IMR-90 (cell line): ENCODE measurements around the gene TP53TG5. TPM values are rescaled to one million over a fixed set of nuclear protein-coding genes. Genes with fewer than 3 reads are reported as not detected.

Source experiments
- ATAC-seq: fragments of 200-7000 bp; cut with Tn5 transposase; 2 replicates; pipeline ENCODE4 v1.9.1; 2020; ENCODE audit warnings: low read depth, mild to moderate bottlenecking, moderate library complexity
- BruUV-seq: library from RNA; stranded (reverse); fragments of 400-500 nt; replicated peaks from 2 replicates; lab custom pipeline; 2021; lab: Mats Ljungman, UMichigan
- CTCF ChIA-PET: fragments of 300-600 bp; formaldehyde crosslinking; extraction: SDS; loops from one replicate; lab custom pipeline; 2021; ENCODE audit warnings: antibody characterized with exemption; lab: Yijun Ruan, JAX
- POLR2A ChIA-PET: fragments of 300-600 bp; sonication (Branson Sonifier 250); formaldehyde crosslinking; loops from one replicate; lab custom pipeline; 2022; ENCODE audit warnings: antibody characterized with exemption; ENCODE audit not compliant: unreplicated experiment; lab: Charles Lee
- DNase-seq: peaks from one replicate; pipeline ENCODE4 v3.0.0; 2013
- H2AFZ ChIP-seq: replicated peaks from 2 replicates; pipeline ENCODE3; 2013; ENCODE audit warnings: low read length, mild to moderate bottlenecking; ENCODE audit not compliant: poor library complexity
- H2AK5ac ChIP-seq: 2 replicates; pipeline ENCODE4 v1.6.1; 2013; ENCODE audit warnings: low read depth, low read length, inconsistent platforms
- H2AK9ac ChIP-seq: replicated peaks from 2 replicates; pipeline ENCODE3; 2013; ENCODE audit warnings: mild to moderate bottlenecking, low read depth, low read length, moderate library complexity; ENCODE audit not compliant: poor library complexity
- H2BK120ac ChIP-seq: 2 replicates; pipeline ENCODE4 v1.6.1; 2013; ENCODE audit warnings: low read depth, low read length, inconsistent platforms
- H2BK15ac ChIP-seq: 3 replicates; pipeline ENCODE4 v1.6.1; 2013; ENCODE audit warnings: low read depth, low read length, inconsistent platforms
- H2BK20ac ChIP-seq: 2 replicates; pipeline ENCODE4 v1.6.1; 2013; ENCODE audit warnings: low read depth, mild to moderate bottlenecking, inconsistent platforms, low read length, moderate library complexity
- H2BK5ac ChIP-seq: 2 replicates; pipeline ENCODE4 v1.6.1; 2013; ENCODE audit warnings: mild to moderate bottlenecking, low read depth, low read length, inconsistent platforms; ENCODE audit not compliant: poor library complexity, severe bottlenecking
- H3K14ac ChIP-seq: replicated peaks from 2 replicates; pipeline ENCODE4 v1.6.1; 2013; ENCODE audit warnings: low read depth, low read length, inconsistent platforms
- H3K18ac ChIP-seq: 2 replicates; pipeline ENCODE4 v1.6.1; 2013; ENCODE audit warnings: low read depth, low read length, control low read depth
- H3K23ac ChIP-seq: 2 replicates; pipeline ENCODE4 v1.6.1; 2013; ENCODE audit warnings: low read depth, low read length, inconsistent platforms
- H3K27ac ChIP-seq: 2 replicates; pipeline ENCODE4 v1.5.1; 2013; ENCODE audit warnings: mild to moderate bottlenecking, control low read depth, low read length; ENCODE audit not compliant: insufficient read depth
- H3K27me3 ChIP-seq: 2 replicates; pipeline ENCODE4 v1.6.1; 2013; ENCODE audit warnings: low read length; ENCODE audit not compliant: control insufficient read depth, insufficient read depth
- H3K36me3 ChIP-seq: 2 replicates; pipeline ENCODE4 v1.6.1; 2013; ENCODE audit warnings: low read length, mixed read lengths; ENCODE audit not compliant: control insufficient read depth, insufficient read depth
- H3K4ac ChIP-seq: 2 replicates; pipeline ENCODE4 v1.6.1; 2013; ENCODE audit warnings: low read depth, low read length, inconsistent platforms
- H3K4me1 ChIP-seq: 2 replicates; pipeline ENCODE4 v1.6.1; 2013; ENCODE audit warnings: low read length, mixed read lengths; ENCODE audit not compliant: control insufficient read depth, insufficient read depth
- H3K4me2 ChIP-seq: 2 replicates; pipeline ENCODE4 v1.6.1; 2013; ENCODE audit warnings: low read depth, mild to moderate bottlenecking, control low read depth, low read length, moderate library complexity
- H3K4me3 ChIP-seq: 2 replicates; pipeline ENCODE4 v1.5.1; 2013; ENCODE audit warnings: low read depth, mild to moderate bottlenecking, control low read depth, low read length, moderate library complexity; ENCODE audit not compliant: insufficient read depth
- H3K56ac ChIP-seq: 2 replicates; pipeline ENCODE4 v1.6.1; 2013; ENCODE audit warnings: low read length, inconsistent platforms; ENCODE audit not compliant: insufficient read depth; ENCODE audit errors: extremely low read depth
- H3K79me1 ChIP-seq, 2 experiments: 2 replicates each; pipeline ENCODE4 v1.6.1; 2013; ENCODE audit warnings: low read length in 2 of 2, inconsistent platforms in 1 of 2, low read depth in 1 of 2
- H3K9ac ChIP-seq: 2 replicates; pipeline ENCODE4 v1.6.1; 2013; ENCODE audit warnings: low read depth, low read length, control low read depth
- H3K9me1 ChIP-seq: 2 replicates; pipeline ENCODE4 v1.6.1; 2013; ENCODE audit warnings: low read length, inconsistent platforms; ENCODE audit not compliant: insufficient read depth
- H3K9me3 ChIP-seq: 2 replicates; pipeline ENCODE4 v1.6.1; 2013; ENCODE audit warnings: low read length; ENCODE audit not compliant: control insufficient read depth, insufficient read depth
- H4K20me1 ChIP-seq: 2 replicates; pipeline ENCODE4 v1.6.1; 2013; ENCODE audit warnings: low read length, inconsistent platforms; ENCODE audit not compliant: insufficient read depth
- H4K5ac ChIP-seq: 2 replicates; pipeline ENCODE4 v1.6.1; 2013; ENCODE audit warnings: mild to moderate bottlenecking, low read depth, low read length, control low read depth
- H4K8ac ChIP-seq, 2 experiments: 2 replicates each; pipeline ENCODE4 v1.6.1; 2013; ENCODE audit warnings: low read depth in 2 of 2, low read length in 2 of 2, control low read depth in 1 of 2, inconsistent platforms in 1 of 2
- H4K91ac ChIP-seq: 2 replicates; pipeline ENCODE4 v1.6.1; 2013; ENCODE audit warnings: low read depth, low read length, inconsistent platforms; ENCODE audit not compliant: insufficient read depth
- BHLHE40 ChIP-seq: fragments of 150-350 bp; IDR thresholded peaks from 2 replicates; pipeline ENCODE4 v1.6.1; 2016; ENCODE audit warnings: mild to moderate bottlenecking, low read depth, low read length
- CEBPB ChIP-seq: IDR thresholded peaks from 2 replicates; pipeline ENCODE4 v1.6.1; 2012; ENCODE audit warnings: low read depth, low read length, improper control_type of control experiment
- FOS ChIP-seq: fragments of 150-350 bp; IDR thresholded peaks from 2 replicates; pipeline ENCODE4 v1.6.1; 2016; ENCODE audit warnings: low read depth, low read length
- MAZ ChIP-seq: IDR thresholded peaks from 2 replicates; pipeline ENCODE4 v1.6.1; 2012; ENCODE audit warnings: low read depth, mild to moderate bottlenecking, low read length, improper control_type of control experiment, moderate library complexity, borderline replicate concordance
- POLR2A ChIP-seq: IDR thresholded peaks from 2 replicates; pipeline ENCODE4 v1.6.1; 2012; ENCODE audit warnings: mild to moderate bottlenecking, low read depth, low read length
- RCOR1 ChIP-seq: IDR thresholded peaks from 2 replicates; pipeline ENCODE4 v1.6.1; 2012; ENCODE audit warnings: mild to moderate bottlenecking, low read length, improper control_type of control experiment; ENCODE audit not compliant: insufficient replicate concordance
- RFX5 ChIP-seq: IDR thresholded peaks from 2 replicates; pipeline ENCODE4 v1.8.0; 2012; ENCODE audit warnings: low read depth, mild to moderate bottlenecking, low read length, moderate library complexity
- SMC3 ChIP-seq: fragments of 150-350 bp; IDR thresholded peaks from 2 replicates; pipeline ENCODE4 v1.6.1; 2016; ENCODE audit warnings: low read depth, mild to moderate bottlenecking, antibody characterized with exemption, low read length, moderate library complexity
- WGBS, 2 experiments: methylation state at CpG; one replicate each; pipeline versions ENCODE4 v1.1.5 to v1.1.7; 2013; ENCODE audit warnings: missing lambda C conversion rate in 2 of 2; ENCODE audit not compliant: insufficient read length in 1 of 2; ENCODE audit errors: extremely low coverage in 2 of 2; 5-methylcytosine and 5-hydroxymethylcytosine counted together
- dilution Hi-C: fragments of 300-500 bp; cut with HindIII; formaldehyde crosslinking; loops from one replicate; pipeline ENCODE4 v1.14.3; 2018; ENCODE audit warnings: low sequenced_read_pairs; ENCODE audit not compliant: unreplicated experiment
- in situ Hi-C: fragments of 300-500 bp; cut with MboI; formaldehyde crosslinking; loops from 3 replicates; pipeline ENCODE4 v1.14.3; 2019; ENCODE audit warnings: low sequenced_read_pairs, inconsistent platforms, mixed read lengths
- intact Hi-C: fragments of 100-400 bp; cut with micrococcal nuclease; formaldehyde crosslinking; loops from 2 replicates; pipeline ENCODE4 v1.10.0; 2022
- polyA plus RNA-seq, 3 experiments: library from polyadenylated mRNA; depleted of rRNA; stranded (reverse); fragments of >200 nt; gene quantifications; 2 replicates each; pipeline ENCODE4 v1.2.3, GENCODE V29; 2012; ENCODE audit warnings: low replicate concordance in 1 of 3
- total RNA-seq: library from RNA; depleted of rRNA; stranded (reverse); fragments of >200 nt; gene quantifications from 2 replicates; pipeline ENCODE4 v1.2.3, GENCODE V29; 2012
- TF ChIP-seq, protein P1 (sequence below): fragments of 150-350 bp; IDR thresholded peaks from 2 replicates; pipeline ENCODE4 v1.6.1; 2017; ENCODE audit warnings: mild to moderate bottlenecking, antibody characterized with exemption, low read length, low read depth

The TP53TG5 gene
- total and polyA plus RNA-seq, 2 of the 4 experiments (the other 2 are of a cell fraction): not detected

DNA sequence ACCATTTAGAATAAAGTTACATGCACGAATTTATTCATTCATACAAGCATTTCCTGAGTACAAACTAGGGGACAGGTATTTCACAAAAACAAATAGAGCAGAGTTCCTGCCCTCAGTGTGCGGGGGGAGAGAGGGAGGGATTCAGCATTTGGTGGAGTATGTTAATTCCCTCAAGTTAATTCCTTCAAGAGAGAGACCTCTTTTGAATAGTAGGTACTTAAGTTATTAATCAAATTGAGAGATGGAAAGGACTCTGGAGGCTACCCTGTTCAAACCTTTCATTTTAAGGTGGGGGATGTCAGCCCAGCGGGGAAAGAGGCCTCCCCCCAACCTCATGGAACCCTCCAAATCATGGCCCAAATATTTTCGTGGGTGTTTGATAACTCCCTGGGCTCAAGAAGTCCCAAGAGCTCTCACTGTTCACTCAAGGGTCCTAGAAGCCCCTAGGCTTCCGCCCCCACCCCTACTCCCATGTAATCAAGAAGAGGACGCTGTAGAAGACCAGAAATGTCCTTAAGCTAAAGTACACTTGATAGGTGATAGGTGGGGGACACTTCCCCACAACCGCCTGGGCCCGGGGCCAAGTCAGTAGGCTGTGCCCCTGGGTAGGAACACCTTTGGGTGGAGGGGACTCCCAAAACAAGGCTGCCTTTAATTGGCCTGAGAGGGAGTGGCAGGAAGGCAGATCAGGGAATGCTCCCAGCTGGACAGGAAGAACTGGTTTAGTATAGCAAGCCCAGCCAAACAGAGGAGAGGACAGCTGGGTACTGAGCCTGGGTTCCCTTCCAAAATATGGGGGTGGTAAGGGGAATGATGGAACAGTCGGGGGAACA lies 32.8 kb downstream of the TP53TG5 start (continued):
- no peak for TF ChIP-seq SMC3
- TF ChIP-seq RCOR1: no peak
- no peak for TF ChIP-seq FOS

- Histone ChIP-seq H3K18ac (peak overlapping the region; percentile 71), H3K4me3 (peak overlapping the region; percentile 21), H3K79me1 (peaks cover 5 to 83% of the 10 kb centered on the region in 2 experiments; a peak in 3 of 4 replicates), H3K36me3 (peaks cover 23% of the 10 kb centered on the region), H3K27ac (peak overlapping the region; percentile 92), H3K14ac (peak overlapping the region; percentile 93), H3K9ac (peak overlapping the region; percentile 95), H3K4me1 (peaks cover 49% of the 10 kb centered on the region), H4K8ac (peak overlapping the region; percentile 73 to 78), H2BK15ac (peak overlapping the region; percentile 99; the same call in 2 of the 3 replicates), H3K9me3 (no peaks in the 10 kb centered on the region), H3K23ac (peak overlapping the region; percentile 98), H3K56ac (peak overlapping the region; percentile 84), H2BK5ac (peak overlapping the region; percentile 93), H2BK20ac (peak overlapping the region; percentile 96), H2AK9ac (peak overlapping the region; percentile 91), H2AK5ac (peak overlapping the region; percentile 93), H2AFZ (peak overlapping the region; percentile 76), H3K4ac (peak overlapping the region; percentile 99), H4K91ac (peak overlapping the region; percentile 99), H4K5ac (peak overlapping the region; percentile 65), H3K27me3 (no peaks in the 10 kb centered on the region), H3K9me1 (peaks cover 28% of the 10 kb centered on the region), H4K20me1 (peaks cover 42% of the 10 kb centered on the region), H3K4me2 (peak overlapping the region; percentile 87), H2BK120ac (peak overlapping the region; percentile 95)
- DNase-seq (peak; percentile 93), ATAC-seq (peak; percentile 42)
- in situ Hi-C loops: loop anchor here (25.0 kb wide), 1 partner anchor 568 kb away; the partner anchor contains the start of gene PLTP
- intact Hi-C loops: no loop called here
- TF ChIP-seq MAZ: peak; percentile 61; the same call in 1 of the 2 replicates
- no peak for TF ChIP-seq RFX5
- peak; percentile 91 for TF ChIP-seq POLR2A
- TF ChIP-seq, protein P1, sequence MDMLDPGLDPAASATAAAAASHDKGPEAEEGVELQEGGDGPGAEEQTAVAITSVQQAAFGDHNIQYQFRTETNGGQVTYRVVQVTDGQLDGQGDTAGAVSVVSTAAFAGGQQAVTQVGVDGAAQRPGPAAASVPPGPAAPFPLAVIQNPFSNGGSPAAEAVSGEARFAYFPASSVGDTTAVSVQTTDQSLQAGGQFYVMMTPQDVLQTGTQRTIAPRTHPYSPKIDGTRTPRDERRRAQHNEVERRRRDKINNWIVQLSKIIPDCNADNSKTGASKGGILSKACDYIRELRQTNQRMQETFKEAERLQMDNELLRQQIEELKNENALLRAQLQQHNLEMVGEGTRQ: no peak
- peak; percentile 49; the same call in 1 of the 2 replicates for TF ChIP-seq BHLHE40
- peak; percentile 97 for TF ChIP-seq FOS
- TF ChIP-seq CEBPB: peak; percentile 93
- TSS peak; percentile 95 for BruUV-seq
- POLR2A ChIA-PET: interaction anchor here (0.6 to 1.9 kb wide), 4 partner anchors 9 to 652 kb away, joined by 4 to 9 read pairs (median 7); no protein-coding TSS in a partner anchor
- dilution Hi-C loops: no loop called here
- whole genome bisulfite sequencing, 2 experiments: no CpG with 5 or more reads among the region's 9 CpGs
- CTCF ChIA-PET: no interaction called here
Measured at GRCh38 chr20:45344168-45344860, 33.8 kb downstream of the TP53TG5 start.
